ENCODE results near the gene MIGA1.

GRCh38 chr1:77739235-77739634 is 40.2 kb upstream of the MIGA1 start:
- TF ChIP-seq CTCF (IDR thresholded peaks at IDR 0.05) (no peak), POLR2A (IDR thresholded peaks at IDR 0.05) (no peak)

Measured in esophagus squamous epithelium (tissue), 4 donors.